ENCODE measurements around the gene SESTD1.

DNA sequence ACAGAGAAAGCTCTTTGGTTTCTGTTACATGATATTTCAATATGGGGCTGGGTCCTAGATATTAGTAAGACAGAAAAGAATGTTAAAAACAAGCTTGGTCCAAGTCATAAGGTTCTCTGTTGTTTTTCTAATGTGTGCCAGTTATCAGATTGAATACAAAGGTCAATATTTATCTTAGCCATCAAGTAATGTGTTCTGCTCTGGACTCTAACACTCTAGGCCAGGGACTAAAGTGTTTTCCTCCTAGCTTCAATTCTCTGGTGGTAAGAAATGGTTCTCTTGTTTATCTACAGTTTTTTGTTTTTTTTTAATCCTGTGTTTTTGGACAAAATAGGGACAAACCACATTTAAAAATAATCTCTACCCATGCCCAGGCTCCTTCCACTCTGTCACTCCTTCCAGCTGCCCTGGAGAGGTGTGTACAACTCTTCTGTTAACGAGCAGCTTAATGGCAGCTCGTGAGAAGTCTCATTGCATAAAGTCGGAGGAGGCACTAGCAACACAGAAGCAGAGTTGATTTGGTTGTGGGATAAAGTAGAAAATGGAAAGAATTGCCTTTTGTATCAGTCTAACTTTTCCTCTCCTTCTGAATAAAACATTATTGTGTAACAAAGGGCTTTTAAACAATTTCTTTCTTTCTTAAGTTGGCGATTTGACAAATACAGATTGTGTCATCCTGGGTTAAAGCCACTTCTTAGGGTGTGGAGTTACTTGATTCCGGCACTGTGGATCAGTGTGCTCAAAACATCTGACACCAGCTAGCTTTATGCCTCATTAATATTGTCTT is 8.0 kb upstream of the SESTD1 start:
- TF ChIP-seq, protein P1, sequence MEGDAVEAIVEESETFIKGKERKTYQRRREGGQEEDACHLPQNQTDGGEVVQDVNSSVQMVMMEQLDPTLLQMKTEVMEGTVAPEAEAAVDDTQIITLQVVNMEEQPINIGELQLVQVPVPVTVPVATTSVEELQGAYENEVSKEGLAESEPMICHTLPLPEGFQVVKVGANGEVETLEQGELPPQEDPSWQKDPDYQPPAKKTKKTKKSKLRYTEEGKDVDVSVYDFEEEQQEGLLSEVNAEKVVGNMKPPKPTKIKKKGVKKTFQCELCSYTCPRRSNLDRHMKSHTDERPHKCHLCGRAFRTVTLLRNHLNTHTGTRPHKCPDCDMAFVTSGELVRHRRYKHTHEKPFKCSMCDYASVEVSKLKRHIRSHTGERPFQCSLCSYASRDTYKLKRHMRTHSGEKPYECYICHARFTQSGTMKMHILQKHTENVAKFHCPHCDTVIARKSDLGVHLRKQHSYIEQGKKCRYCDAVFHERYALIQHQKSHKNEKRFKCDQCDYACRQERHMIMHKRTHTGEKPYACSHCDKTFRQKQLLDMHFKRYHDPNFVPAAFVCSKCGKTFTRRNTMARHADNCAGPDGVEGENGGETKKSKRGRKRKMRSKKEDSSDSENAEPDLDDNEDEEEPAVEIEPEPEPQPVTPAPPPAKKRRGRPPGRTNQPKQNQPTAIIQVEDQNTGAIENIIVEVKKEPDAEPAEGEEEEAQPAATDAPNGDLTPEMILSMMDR (conservative IDR thresholded peaks at IDR 0.05; ENCODE audit: low read length), result no peak
- no peak for TF ChIP-seq EZH2phosphoT487 (IDR thresholded peaks at IDR 0.05; ENCODE audit: borderline replicate concordance, low read depth, low read length)
